Mucosa of gallbladder (tissue), 1 donor: ENCODE results near the gene GPR6. TPM values are rescaled to one million over a fixed set of nuclear protein-coding genes. Genes with fewer than 3 reads are reported as not detected.

ENCODE experiments used
- DNase-seq: peaks from one replicate; pipeline ENCODE4 v3.0.0-alpha.2; 2020; ENCODE audit warnings: low spot score
- total RNA-seq: library from RNA; stranded (reverse); gene quantifications from one replicate; pipeline ENCODE4 v1.2.1, GENCODE V29; 2021
- donor health status: DM: no; HTN: no; CAD: no.

GPR6 gene
- total RNA-seq, 1 donor from 2014 or later = not detected

- no peak for DNase-seq
Observed at GRCh38 chr6:109999740-110000139, 21.6 kb downstream of the GPR6 start.

- DNase-seq = no peak
Observed at GRCh38 chr6:110002676-110003075, 24.6 kb downstream of the GPR6 start.

GRCh38 chr6:110013386-110013785 is 35.3 kb downstream of the GPR6 start:
- no peak for DNase-seq

GRCh38 chr6:110015206-110015605 is 37.1 kb downstream of the GPR6 start:
- DNase-seq = no peak

- no peak for DNase-seq
Observed at GRCh38 chr6:110017306-110017705, 39.2 kb downstream of the GPR6 start.

GRCh38 chr6:110017946-110018345 is 39.8 kb downstream of the GPR6 start:
- no peak for DNase-seq

- no peak for DNase-seq
Observed at GRCh38 chr6:110018486-110018885, 40.4 kb downstream of the GPR6 start.

GRCh38 chr6:110020888-110021287 is 42.8 kb downstream of the GPR6 start:
- DNase-seq = no peak

- DNase-seq = no peak
Observed at GRCh38 chr6:110029144-110029543, 51.0 kb downstream of the GPR6 start.

Other genes starting within 250 kb of the GPR6 start
- gene WASF1, start 201.4 kb downstream of the GPR6 start, total RNA-seq = 12.9 TPM
- 23.0 TPM for gene CDC40, start 202.1 kb downstream of the GPR6 start, total RNA-seq